ENCODE results near the gene COL5A3.

COL5A3 gene

DNA sequence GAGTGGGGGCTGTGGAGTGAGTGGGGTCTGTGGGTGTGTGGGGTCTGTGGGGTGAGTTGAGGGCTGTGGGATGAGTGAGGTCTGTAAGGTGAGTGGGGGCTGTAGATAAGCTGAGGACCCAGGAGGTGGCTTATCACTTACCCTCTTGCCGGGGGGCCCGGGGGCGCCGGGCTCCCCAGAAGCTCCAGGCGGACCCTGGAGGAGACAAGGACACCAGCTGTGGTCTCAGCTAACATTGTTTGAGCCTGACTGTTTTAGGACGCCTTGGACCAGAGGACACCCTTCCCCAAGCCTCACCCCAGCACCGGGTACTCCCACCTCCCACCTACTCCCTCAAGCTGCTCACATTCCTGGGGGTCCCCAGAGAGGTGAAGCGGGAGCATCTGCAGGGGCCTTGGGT is 39.8 kb downstream of the COL5A3 start:
- Histone ChIP-seq H3K4me3 (ENCODE audit: low read depth, low read length) (no peak overlapping the region), H3K27ac (ENCODE audit: low read depth, low read length) (no peak overlapping the region), H3K9me3 (ENCODE audit: control insufficient read depth, insufficient read depth, low read length) (no peaks in the 10 kb centered on the region), H3K36me3 (ENCODE audit: control insufficient read depth, insufficient read depth, low read length) (no peaks in the 10 kb centered on the region), H3K4me1 (ENCODE audit: control insufficient read depth, insufficient read depth, low read length) (peaks cover 3% of the 10 kb centered on the region; the same call in 1 of the 2 replicates), H3K9ac (ENCODE audit: low read depth, low read length) (no peak overlapping the region), H3K27me3 (ENCODE audit: control insufficient read depth, insufficient read depth, low read length) (peaks cover 12% of the 10 kb centered on the region)

DNA sequence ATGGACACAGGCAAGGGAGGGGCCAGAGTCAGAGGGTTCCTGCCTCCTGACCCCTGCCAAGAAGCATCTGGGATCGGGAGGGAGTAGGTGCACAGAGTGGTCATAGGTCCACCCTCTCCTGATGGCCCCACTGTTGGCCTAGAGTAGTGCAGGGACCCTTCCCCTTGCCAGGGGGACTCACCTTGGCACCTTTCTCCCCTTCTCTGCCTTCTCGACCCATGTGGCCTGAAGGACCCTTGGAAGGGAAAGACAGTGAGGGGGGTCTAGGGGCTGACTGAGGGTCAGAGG is 40.7 kb downstream of the COL5A3 start:
- Histone ChIP-seq H3K4me3 (ENCODE audit: low read depth, low read length) (no peak overlapping the region), H3K27ac (ENCODE audit: low read depth, low read length) (no peak overlapping the region), H3K36me3 (ENCODE audit: control insufficient read depth, insufficient read depth, low read length) (no peaks in the 10 kb centered on the region), H3K4me1 (ENCODE audit: control insufficient read depth, insufficient read depth, low read length) (peaks cover 3% of the 10 kb centered on the region; the same call in 1 of the 2 replicates), H3K9me3 (ENCODE audit: control insufficient read depth, insufficient read depth, low read length) (no peaks in the 10 kb centered on the region), H3K27me3 (ENCODE audit: control insufficient read depth, insufficient read depth, low read length) (peaks cover 12% of the 10 kb centered on the region), H3K9ac (ENCODE audit: low read depth, low read length) (no peak overlapping the region)

DNA sequence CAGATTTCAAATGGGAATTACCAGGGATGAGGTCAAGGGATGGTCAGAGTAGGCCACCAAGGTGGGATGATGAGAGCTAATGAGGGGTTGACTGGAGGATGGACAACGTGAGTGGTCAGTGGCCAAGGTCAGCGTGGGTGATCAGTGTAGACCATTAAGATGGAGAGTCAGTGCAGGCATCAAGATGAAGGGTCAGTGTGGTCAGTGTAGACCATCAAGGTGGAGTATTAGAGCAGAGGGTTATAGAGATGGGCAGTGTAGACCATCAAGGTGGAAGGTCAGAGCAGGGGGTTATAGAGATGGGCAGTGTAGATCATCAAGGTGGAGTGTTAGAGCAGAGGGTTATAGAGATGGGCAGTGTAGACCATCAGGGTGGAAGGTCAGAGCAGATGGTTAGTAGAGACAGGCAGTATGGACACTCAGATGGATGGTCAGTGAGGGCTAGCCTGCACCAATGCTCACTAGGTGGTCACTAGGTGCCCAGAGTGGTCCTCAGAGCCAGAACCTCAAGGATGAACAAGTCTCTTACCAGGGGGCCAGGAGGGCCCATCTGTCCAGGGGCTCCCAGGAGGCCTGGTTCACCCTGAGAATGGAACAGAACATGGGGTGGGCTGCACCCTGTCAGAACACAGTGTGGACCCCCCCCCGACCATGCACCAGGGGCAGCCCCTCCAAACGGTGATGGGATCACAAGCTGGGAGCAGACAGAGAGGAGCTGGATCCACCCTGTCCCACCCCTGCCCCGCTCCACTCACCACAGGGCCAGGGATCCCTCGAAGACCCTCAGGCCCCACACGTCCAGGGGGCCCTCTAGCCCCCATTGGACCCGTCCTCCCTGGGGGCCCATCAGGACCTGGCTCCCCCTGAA is 41.2 kb downstream of the COL5A3 start:
- Histone ChIP-seq H3K9me3 (ENCODE audit: control insufficient read depth, insufficient read depth, low read length) (no peaks in the 10 kb centered on the region), H3K27me3 (ENCODE audit: control insufficient read depth, insufficient read depth, low read length) (peaks cover 12% of the 10 kb centered on the region), H3K9ac (ENCODE audit: low read depth, low read length) (no peak overlapping the region), H3K4me3 (ENCODE audit: low read depth, low read length) (no peak overlapping the region), H3K4me1 (ENCODE audit: control insufficient read depth, insufficient read depth, low read length) (peaks cover 3% of the 10 kb centered on the region; the same call in 1 of the 2 replicates), H3K27ac (ENCODE audit: low read depth, low read length) (no peak overlapping the region), H3K36me3 (ENCODE audit: control insufficient read depth, insufficient read depth, low read length) (no peaks in the 10 kb centered on the region)

DNA sequence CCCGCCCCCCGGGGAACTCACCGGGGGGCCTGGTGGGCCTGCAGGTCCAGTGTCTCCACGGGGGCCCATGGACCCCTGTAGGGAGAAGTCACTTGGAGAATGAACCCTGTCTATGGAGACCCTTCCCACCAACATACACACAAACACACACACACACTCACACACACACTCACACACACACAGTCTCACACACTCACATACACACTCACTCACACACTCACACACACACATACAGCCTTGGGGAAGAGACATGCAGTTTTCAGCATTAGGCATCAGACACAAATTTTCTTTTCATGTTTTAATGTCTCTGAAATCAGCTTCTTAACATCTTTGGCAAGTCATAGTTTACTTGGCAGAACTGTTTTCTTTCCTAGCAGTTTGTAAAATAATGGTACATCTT is 43.0 kb downstream of the COL5A3 start:
- Histone ChIP-seq H3K27me3 (ENCODE audit: control insufficient read depth, insufficient read depth, low read length) (peaks cover 12% of the 10 kb centered on the region), H3K27ac (ENCODE audit: low read depth, low read length) (no peak overlapping the region), H3K9me3 (ENCODE audit: control insufficient read depth, insufficient read depth, low read length) (no peaks in the 10 kb centered on the region), H3K9ac (ENCODE audit: low read depth, low read length) (no peak overlapping the region), H3K4me1 (ENCODE audit: control insufficient read depth, insufficient read depth, low read length) (peaks cover 3% of the 10 kb centered on the region; the same call in 1 of the 2 replicates), H3K36me3 (ENCODE audit: control insufficient read depth, insufficient read depth, low read length) (no peaks in the 10 kb centered on the region), H3K4me3 (ENCODE audit: low read depth, low read length) (no peak overlapping the region)

DNA sequence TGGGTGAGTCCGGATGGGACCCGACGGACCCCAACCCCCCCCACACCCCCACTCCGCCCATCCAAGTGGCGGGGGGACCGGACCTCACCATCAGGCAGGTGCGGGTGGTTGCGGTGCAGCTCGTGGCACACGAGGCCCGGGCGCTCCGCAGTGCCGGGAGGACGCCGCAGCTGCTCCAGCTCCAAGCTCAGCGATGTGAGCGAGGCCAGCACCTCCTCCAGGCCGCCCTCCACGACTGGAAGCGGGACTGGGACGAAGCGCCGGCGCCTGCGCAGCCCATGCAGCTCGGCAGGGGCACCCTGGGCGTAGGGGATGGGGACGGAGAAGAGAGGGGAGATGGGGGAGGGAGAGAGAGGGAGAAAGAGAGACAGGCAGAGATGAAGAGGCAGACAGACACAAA is 43.9 kb downstream of the COL5A3 start:
- H3K9me3 ChIP-seq (ENCODE audit: control insufficient read depth, insufficient read depth, low read length), result no peaks in the 10 kb centered on the region
- peaks cover 12% of the 10 kb centered on the region for H3K27me3 ChIP-seq (ENCODE audit: control insufficient read depth, insufficient read depth, low read length)
- H3K4me1 ChIP-seq (ENCODE audit: control insufficient read depth, insufficient read depth, low read length), result peaks cover 3% of the 10 kb centered on the region; the same call in 1 of the 2 replicates
- H3K36me3 ChIP-seq (ENCODE audit: control insufficient read depth, insufficient read depth, low read length), result no peaks in the 10 kb centered on the region
- H3K27ac ChIP-seq (ENCODE audit: low read depth, low read length), result no peak overlapping the region
- no peak overlapping the region for H3K9ac ChIP-seq (ENCODE audit: low read depth, low read length)
- peak overlapping the region; percentile 52 for H3K4me3 ChIP-seq (ENCODE audit: low read depth, low read length)

DNA sequence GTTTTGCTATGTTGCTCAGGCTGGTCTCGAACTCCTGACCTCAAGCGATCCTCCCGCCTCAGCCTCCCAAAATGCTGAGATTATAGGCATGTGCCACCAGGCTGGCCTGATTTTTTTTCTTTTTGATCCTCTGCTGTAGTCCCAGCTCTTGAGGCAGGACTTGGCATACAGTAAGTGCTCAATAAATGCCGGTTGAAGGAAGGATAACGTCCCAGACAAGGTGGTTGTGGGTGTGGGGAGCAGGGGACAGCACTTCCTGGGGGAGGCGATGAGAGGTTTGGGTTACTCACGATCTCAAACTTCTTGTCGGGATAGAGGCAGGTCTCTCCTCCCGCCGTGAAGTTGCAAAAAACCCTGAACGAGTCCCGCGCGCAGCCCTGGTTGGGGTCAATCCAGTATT is 44.3 kb downstream of the COL5A3 start:
- Histone ChIP-seq H3K4me3 (ENCODE audit: low read depth, low read length) (peak overlapping the region; percentile 52), H3K9me3 (ENCODE audit: control insufficient read depth, insufficient read depth, low read length) (no peaks in the 10 kb centered on the region), H3K4me1 (ENCODE audit: control insufficient read depth, insufficient read depth, low read length) (peaks cover 3% of the 10 kb centered on the region; the same call in 1 of the 2 replicates), H3K27ac (ENCODE audit: low read depth, low read length) (no peak overlapping the region), H3K36me3 (ENCODE audit: control insufficient read depth, insufficient read depth, low read length) (no peaks in the 10 kb centered on the region), H3K27me3 (ENCODE audit: control insufficient read depth, insufficient read depth, low read length) (peaks cover 12% of the 10 kb centered on the region), H3K9ac (ENCODE audit: low read depth, low read length) (no peak overlapping the region)

DNA sequence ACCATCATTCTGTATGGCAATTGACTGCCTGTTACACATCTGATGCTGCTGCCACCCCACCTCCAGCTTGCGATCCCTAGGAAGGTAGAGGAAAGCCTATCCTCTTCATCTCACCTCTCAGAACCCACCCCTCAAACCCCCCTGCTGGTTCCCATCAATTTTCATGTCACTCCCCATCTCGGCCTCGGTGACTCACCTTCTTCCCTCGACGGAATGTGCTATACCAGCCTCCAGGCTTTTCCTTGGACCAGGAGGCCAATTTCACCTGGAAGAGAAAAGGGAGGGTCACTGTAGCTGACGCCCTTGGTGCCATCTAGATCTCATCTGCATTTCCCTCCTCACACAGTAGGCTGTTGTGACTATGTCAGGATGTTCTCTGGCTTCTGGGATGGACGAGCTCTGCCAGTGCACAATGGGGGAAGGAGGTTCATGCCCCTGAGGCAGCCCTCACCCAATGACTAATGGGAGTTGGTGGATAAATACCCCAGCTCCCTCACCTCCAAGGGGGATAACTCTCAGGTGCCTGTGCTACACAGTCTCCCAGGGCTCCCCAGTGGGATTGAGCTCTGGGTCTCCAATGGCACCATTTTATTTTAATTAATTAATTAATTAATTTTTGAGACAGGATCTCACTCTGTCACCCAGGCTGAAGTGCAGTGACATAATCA is 47.5 kb downstream of the COL5A3 start:
- no peak overlapping the region for H3K9ac ChIP-seq (ENCODE audit: low read depth, low read length)
- no peaks in the 10 kb centered on the region for H3K36me3 ChIP-seq (ENCODE audit: control insufficient read depth, insufficient read depth, low read length)
- H3K4me3 ChIP-seq (ENCODE audit: low read depth, low read length), result no peak overlapping the region
- peaks cover 9% of the 10 kb centered on the region; the same call in 1 of the 2 replicates for H3K4me1 ChIP-seq (ENCODE audit: control insufficient read depth, insufficient read depth, low read length)
- H3K9me3 ChIP-seq (ENCODE audit: control insufficient read depth, insufficient read depth, low read length), result no peaks in the 10 kb centered on the region
- H3K27ac ChIP-seq (ENCODE audit: low read depth, low read length), result no peak overlapping the region
- H3K27me3 ChIP-seq (ENCODE audit: control insufficient read depth, insufficient read depth, low read length), result peaks cover 12% of the 10 kb centered on the region

DNA sequence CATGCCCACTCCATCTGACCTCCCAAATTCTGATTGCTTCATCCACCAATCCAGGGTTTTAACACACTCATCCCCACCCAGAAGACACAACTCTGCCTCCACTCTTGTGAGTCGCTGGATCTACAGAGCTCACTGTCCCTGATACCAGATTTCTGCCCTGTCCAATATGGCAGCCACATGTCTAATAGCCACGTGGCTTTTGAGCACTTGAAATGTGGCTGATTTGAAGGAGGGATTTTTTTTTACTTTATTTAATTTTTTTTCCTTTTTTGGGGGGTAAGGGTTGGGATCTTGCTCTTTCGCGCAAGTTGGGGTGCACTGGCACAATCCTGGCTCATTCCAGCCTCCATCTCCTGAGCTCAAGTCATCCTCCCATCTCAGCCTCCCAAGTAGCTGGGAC is 49.2 kb downstream of the COL5A3 start:
- H3K9me3 ChIP-seq (ENCODE audit: control insufficient read depth, insufficient read depth, low read length), result no peaks in the 10 kb centered on the region
- H3K4me3 ChIP-seq (ENCODE audit: low read depth, low read length), result no peak overlapping the region
- H3K9ac ChIP-seq (ENCODE audit: low read depth, low read length), result no peak overlapping the region
- H3K27ac ChIP-seq (ENCODE audit: low read depth, low read length), result no peak overlapping the region
- H3K4me1 ChIP-seq (ENCODE audit: control insufficient read depth, insufficient read depth, low read length), result 0 out of 2 replicates have a peak, but pooled peaks cover 6% of the 10 kb centered on the region
- H3K36me3 ChIP-seq (ENCODE audit: control insufficient read depth, insufficient read depth, low read length), result no peaks in the 10 kb centered on the region
- peaks cover 7% of the 10 kb centered on the region for H3K27me3 ChIP-seq (ENCODE audit: control insufficient read depth, insufficient read depth, low read length)

DNA sequence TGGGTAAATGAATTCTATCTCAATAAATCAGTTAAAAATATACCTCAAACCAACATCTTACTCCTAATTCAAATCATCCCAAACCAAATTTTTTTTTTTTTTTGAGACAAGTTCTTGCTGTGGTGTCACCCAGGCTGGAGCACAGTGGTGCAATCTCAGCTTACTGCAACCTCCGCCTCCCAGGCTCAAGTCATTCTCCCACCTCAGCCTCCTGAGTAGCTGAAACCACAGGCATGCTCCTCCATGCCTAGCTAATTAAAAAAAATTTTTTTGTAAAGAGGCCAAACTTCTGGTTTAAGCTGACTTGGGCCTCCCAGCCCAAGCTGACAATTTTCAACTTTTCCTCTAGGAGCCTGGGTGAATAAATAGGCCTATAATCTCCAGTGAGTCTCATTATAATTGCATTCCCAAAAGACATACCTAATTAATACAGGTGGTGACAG is 51.9 kb downstream of the COL5A3 start:
- Histone ChIP-seq H3K27me3 (ENCODE audit: control insufficient read depth, insufficient read depth, low read length) (no peaks in the 10 kb centered on the region), H3K4me1 (ENCODE audit: control insufficient read depth, insufficient read depth, low read length) (0 out of 2 replicates have a peak, but pooled peaks cover 6% of the 10 kb centered on the region), H3K36me3 (ENCODE audit: control insufficient read depth, insufficient read depth, low read length) (no peaks in the 10 kb centered on the region), H3K9me3 (ENCODE audit: control insufficient read depth, insufficient read depth, low read length) (no peaks in the 10 kb centered on the region), H3K27ac (ENCODE audit: low read depth, low read length) (no peak overlapping the region), H3K4me3 (ENCODE audit: low read depth, low read length) (no peak overlapping the region), H3K9ac (ENCODE audit: low read depth, low read length) (no peak overlapping the region)

DNA sequence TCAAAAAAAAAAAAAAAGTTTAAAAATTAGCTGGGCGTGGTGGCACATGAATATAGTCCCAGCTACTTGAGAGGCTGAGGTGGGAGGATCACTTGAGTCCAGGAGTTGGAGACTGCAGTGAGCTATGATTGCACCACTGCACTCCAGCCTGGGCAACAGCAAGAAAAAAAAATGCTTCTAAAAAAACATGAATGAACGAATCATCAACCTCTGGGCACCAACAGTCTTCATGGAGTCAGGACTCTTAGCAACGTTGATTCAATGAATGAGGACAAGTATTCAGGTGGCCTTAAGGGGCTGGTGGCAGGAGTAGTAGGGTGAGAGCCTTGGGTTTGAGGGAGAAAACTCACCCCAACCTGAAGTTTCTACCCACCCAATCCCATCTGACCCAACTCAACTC is 53.3 kb downstream of the COL5A3 start:
- no peaks in the 10 kb centered on the region for H3K9me3 ChIP-seq (ENCODE audit: control insufficient read depth, insufficient read depth, low read length)
- no peak overlapping the region for H3K4me3 ChIP-seq (ENCODE audit: low read depth, low read length)
- H3K36me3 ChIP-seq (ENCODE audit: control insufficient read depth, insufficient read depth, low read length), result no peaks in the 10 kb centered on the region
- no peak overlapping the region for H3K9ac ChIP-seq (ENCODE audit: low read depth, low read length)
- no peaks in the 10 kb centered on the region for H3K27me3 ChIP-seq (ENCODE audit: control insufficient read depth, insufficient read depth, low read length)
- no peak overlapping the region for H3K27ac ChIP-seq (ENCODE audit: low read depth, low read length)
- peaks cover 13% of the 10 kb centered on the region for H3K4me1 ChIP-seq (ENCODE audit: control insufficient read depth, insufficient read depth, low read length)

Measured in HUES48 (cell line).